Measurements from ENCODE around the gene ZC3H12C. TPM values are rescaled to one million over a fixed set of nuclear protein-coding genes. Genes with fewer than 3 reads are reported as not detected.

The ZC3H12C gene
- total RNA-seq, 6 experiments from 2014 or later: 3.0 to 6.4 (median 5.0) TPM

GRCh38 chr11:110090466-110091026 is 2.6 kb upstream of the ZC3H12C start:
- Mint-ChIP-seq H3K9me3 (no peaks in the 10 kb centered on the region), H3K4me1 (ENCODE audit: low read depth) (peaks cover 50% of the 10 kb centered on the region), H3K27ac (no peak overlapping the region), H3K36me3 (ENCODE audit: low read depth) (no peaks in the 10 kb centered on the region), H3K4me3 (no peak overlapping the region), H3K27me3 (ENCODE audit: insufficient read depth) (no peaks in the 10 kb centered on the region; the same call in 1 of the 2 replicates)
- DNase-seq: no peak
- TF ChIP-seq CTCF (IDR thresholded peaks at IDR 0.05): no peak

- DNase-seq: no peak
- Mint-ChIP-seq H3K4me1 (ENCODE audit: low read depth) (peaks cover 51% of the 10 kb centered on the region), H3K27ac (peak overlapping the region; percentile 87)
Observed at GRCh38 chr11:110092111-110092514, 1.1 kb upstream of the ZC3H12C start.

GRCh38 chr11:110093407-110094297 is 460 bp downstream of the ZC3H12C start:
- Mint-ChIP-seq H3K27ac (peak overlapping the region; percentile 96), H3K9me3 (no peaks in the 10 kb centered on the region), H3K27me3 (ENCODE audit: insufficient read depth) (no peaks in the 10 kb centered on the region; the same call in 1 of the 2 replicates), H3K4me3 (peak overlapping the region; percentile 98), H3K4me1 (ENCODE audit: low read depth) (peaks cover 38% of the 10 kb centered on the region), H3K36me3 (ENCODE audit: low read depth) (no peaks in the 10 kb centered on the region)
- DNase-seq: peak; percentile 31
- TF ChIP-seq CTCF (IDR thresholded peaks at IDR 0.05): no peak

More at GRCh38 chr11:110092111-110092514, 1.1 kb upstream of the ZC3H12C start:
- Mint-ChIP-seq H3K4me3 (peak overlapping the region; percentile 93), H3K9me3 (no peaks in the 10 kb centered on the region), H3K36me3 (ENCODE audit: low read depth) (no peaks in the 10 kb centered on the region), H3K27me3 (ENCODE audit: insufficient read depth) (no peaks in the 10 kb centered on the region; the same call in 1 of the 2 replicates)
- TF ChIP-seq CTCF (IDR thresholded peaks at IDR 0.05): no peak

- no peak for TF ChIP-seq CTCF (IDR thresholded peaks at IDR 0.05)
- Mint-ChIP-seq H3K27me3 (ENCODE audit: insufficient read depth) (no peaks in the 10 kb centered on the region; the same call in 1 of the 2 replicates), H3K4me3 (peak overlapping the region; percentile 98), H3K9me3 (no peaks in the 10 kb centered on the region), H3K27ac (peak overlapping the region; percentile 96), H3K36me3 (ENCODE audit: low read depth) (no peaks in the 10 kb centered on the region), H3K4me1 (ENCODE audit: low read depth) (peaks cover 38% of the 10 kb centered on the region)
- DNase-seq: no peak
Observed at GRCh38 chr11:110094298-110095285, 1.4 kb downstream of the ZC3H12C start.

GRCh38 chr11:110095554-110095953 is 2.4 kb downstream of the ZC3H12C start:
- Mint-ChIP-seq H3K36me3 (ENCODE audit: low read depth) (no peaks in the 10 kb centered on the region), H3K9me3 (no peaks in the 10 kb centered on the region), H3K27me3 (ENCODE audit: insufficient read depth) (no peaks in the 10 kb centered on the region; the same call in 1 of the 2 replicates), H3K4me3 (peak overlapping the region; percentile 43), H3K27ac (peak overlapping the region; percentile 62), H3K4me1 (ENCODE audit: low read depth) (peaks cover 45% of the 10 kb centered on the region)
- DNase-seq: no peak
- no peak for TF ChIP-seq CTCF (IDR thresholded peaks at IDR 0.05)
